ENCODE results near the gene COQ2.

- no peak for TF ChIP-seq ZNF775 (CRISPR knock-in tag; IDR thresholded peaks at IDR 0.05; ENCODE audit: borderline replicate concordance)
- TF ChIP-seq ZBTB42 (CRISPR knock-in tag; IDR thresholded peaks at IDR 0.05): no peak
- no peak for TF ChIP-seq JUNB (CRISPR knock-in tag; IDR thresholded peaks at IDR 0.05; ENCODE audit: borderline replicate concordance)
- no peak for TF ChIP-seq MZF1 (CRISPR knock-in tag; IDR thresholded peaks at IDR 0.05; ENCODE audit: borderline replicate concordance)
- TF ChIP-seq MYC (CRISPR knock-in tag; IDR thresholded peaks at IDR 0.05; ENCODE audit: borderline replicate concordance): no peak
Observed at GRCh38 chr4:83267830-83268475, 16.6 kb downstream of the COQ2 start.

All from HepG2 (cell line).